CD4-positive, alpha-beta T cell treated with Interleukin-17A for 4 hours (primary cell): ENCODE results near the gene VAV1.
"Not testable (repeated sequence)": the region's sequence is repeated elsewhere in the genome, so short reads cannot be mapped to it uniquely, and the experiment has no call there.

Experiments
- DNase-seq: peaks from one replicate; pipeline ENCODE4 v3.0.0-alpha.2; 2020; ENCODE audit warnings: mixed read lengths

Gene VAV1

DNA sequence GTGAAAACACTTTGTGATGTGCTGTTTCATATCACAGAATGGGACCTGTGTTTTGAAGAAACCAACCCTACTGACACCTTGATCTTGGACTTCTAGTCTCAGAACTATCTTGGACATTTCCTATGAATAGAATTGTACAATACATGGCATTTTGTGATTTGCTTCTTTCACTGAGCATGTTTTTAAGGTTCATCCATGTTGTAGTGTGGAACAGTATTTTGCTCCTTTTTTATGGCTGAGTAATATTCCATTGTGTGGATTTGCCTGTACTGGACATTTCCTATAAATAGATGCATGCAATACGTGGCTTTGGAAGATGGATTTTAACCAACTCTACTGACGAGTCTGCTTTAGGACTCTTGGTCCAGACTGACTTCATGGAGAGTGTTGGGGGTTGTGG is 46.8 kb downstream of the VAV1 start:
- no peak for DNase-seq

DNA sequence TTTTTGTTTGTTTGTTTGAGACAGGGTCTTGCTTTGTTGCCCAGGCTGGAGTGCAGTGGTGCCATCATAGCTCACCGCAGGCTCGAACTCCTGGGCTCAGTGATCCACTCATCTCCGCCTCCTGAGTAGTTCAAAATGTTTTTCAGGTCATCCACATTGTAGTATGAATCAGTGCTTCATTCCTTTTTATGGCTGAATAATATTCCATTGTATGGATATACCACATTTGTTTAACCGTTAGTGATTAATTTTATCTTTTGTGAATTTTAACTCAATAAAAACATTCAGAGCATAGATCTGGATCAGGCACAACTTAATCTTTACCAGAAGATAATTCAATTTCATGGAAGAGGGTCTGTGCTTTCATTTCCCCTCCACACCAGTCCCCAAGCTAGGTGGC is 47.7 kb downstream of the VAV1 start:
- DNase-seq: no peak

DNA sequence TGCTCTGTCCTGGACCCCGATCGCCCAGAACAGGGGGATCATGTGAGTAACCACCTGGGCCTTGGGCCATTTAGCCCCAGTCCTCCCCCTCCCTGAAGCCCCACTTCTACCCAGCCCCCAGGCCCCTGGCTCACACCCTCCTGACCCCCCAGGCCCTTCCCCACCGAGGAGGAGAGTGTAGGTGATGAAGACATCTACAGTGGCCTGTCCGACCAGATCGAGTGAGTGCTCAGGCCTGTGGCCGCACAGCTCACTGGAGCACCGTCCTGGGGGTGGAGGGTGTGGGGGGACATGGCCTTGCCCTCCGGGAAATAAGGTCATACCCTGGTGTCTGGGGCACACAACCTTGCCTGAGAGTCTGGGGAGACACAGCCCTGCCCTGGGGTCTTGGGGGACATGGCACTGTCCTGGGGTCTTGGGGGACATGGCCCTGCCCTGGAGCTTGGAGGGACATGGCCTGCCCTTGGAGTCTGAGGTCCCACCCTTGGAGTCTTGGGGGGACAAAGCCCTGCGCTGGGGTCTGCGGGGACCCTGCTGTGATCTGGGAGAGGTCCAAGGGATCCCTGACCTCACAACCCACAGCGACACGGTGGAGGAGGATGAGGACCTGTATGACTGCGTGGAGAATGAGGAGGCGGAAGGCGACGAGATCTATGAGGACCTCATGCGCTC is 49.3 kb downstream of the VAV1 start:
- DNase-seq: no peak

DNA sequence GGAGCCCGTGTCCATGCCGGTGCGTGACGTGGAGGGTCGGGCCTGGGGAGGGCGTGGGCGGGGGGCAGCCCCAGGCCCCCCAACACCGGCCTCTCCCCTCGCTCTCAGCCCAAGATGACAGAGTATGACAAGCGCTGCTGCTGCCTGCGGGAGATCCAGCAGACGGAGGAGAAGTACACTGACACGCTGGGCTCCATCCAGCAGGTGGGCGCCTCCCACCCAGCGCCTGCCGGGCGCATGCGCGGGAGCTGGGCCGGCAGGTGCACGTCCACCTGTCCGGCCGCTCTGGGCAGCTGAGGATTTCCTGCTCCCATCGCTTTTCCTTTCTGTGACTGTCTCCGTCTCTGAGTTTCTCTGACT is 49.8 kb downstream of the VAV1 start:
- DNase-seq: no peak

DNA sequence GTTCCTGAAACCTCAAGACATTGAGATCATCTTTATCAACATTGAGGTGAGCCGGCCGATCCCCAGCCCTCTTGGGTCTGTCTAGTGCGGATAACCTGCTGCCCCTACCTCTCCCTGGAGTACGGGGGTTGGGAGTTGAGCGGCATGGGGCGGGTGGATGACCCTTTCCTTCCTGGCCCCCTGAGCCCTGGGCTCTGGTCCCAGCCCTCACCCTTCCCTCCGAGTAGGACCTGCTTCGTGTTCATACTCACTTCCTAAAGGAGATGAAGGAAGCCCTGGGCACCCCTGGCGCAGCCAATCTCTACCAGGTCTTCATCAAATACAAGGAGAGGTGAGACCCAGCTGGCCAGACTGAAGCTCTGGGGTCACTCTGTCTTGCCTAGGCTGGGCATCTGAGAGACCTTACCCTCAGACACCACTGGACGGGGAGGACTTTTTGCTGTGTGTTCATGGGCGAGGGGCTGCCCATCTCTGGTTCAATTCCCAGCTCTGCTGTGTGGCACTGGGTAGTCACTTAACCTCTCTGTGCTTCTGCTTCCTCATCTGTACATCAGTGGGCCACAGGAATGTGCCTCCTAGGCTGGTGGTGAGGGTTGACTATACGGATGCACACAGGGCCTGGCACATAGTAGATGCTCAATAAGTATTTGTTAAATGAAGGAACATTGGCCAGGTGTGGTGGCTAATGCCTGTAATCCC is 52.7 kb downstream of the VAV1 start:
- DNase-seq: no peak

DNA sequence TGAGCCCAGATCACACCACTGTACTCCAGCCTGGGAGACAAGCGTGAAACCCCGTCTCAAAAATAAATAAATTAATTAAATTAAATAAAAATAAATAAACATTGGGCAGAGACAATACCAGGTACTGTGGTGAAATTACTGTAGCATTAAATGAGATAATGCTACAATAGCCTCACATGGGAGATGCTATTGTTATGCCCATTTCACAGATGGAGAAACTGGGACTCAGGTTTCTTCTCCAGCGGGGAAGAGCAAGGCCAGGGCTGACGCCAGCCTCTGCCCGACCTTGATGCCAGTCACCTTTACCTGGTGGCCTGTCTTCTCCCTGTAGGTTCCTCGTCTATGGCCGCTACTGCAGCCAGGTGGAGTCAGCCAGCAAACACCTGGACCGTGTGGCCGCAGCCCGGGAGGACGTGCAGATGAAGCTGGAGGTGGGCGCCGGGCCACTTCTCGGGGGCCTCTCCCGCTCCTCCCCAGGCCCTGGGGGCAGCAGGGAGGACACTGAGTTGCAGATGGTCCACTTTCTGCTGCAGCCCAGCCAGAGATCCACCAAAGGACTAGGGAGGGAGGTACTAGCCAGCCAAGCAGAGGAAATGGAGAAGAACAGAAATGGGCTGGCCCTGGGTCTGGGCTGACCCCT is 53.9 kb downstream of the VAV1 start:
- DNase-seq: no peak

DNA sequence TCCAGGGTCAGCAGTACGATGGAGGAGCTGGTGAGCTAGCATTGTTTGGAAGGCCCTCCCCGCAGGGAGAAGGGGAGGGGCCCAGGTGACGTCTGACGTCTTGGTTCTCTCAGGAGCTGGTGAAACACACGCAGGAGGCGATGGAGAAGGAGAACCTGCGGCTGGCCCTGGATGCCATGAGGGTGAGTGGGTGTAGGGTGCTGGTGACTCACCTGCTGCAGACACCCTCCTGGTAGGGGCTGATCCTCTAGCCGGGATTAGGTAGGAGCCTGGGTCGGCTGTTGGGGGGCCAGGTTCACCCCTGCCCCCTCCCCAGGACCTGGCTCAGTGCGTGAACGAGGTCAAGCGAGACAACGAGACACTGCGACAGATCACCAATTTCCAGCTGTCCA is 55.8 kb downstream of the VAV1 start:
- no peak for DNase-seq

- no peak for DNase-seq
These were observed 56.5 kb downstream of the VAV1 start for GRCh38 chr19:6828698-6829633.

GRCh38 chr19:6829829-6830228 is 57.3 kb downstream of the VAV1 start:
- DNase-seq: not testable (repeated sequence)

- DNase-seq: not testable (repeated sequence)
These were observed 58.6 kb downstream of the VAV1 start for GRCh38 chr19:6831084-6831483.

DNA sequence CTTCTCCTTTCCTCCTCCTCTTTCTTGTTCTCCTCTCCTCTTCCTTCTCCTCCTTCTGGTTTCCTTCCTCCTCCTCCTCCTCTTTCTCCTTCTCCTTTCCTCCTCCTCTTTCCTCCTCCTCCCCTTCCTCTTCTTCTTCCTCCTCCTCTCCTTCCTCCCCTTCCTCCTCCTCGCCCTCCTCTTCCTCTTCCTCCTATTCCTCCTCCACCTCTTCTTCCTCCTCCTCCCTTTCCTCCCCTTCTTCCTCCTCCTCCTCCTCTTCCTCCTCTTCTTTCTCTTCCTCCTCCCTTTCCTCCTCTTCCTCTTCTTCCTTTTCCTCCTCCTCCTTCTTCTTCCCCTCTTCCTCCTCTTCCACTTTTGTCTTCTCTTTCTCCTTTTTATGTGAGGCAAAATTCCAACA is 59.9 kb downstream of the VAV1 start:
- DNase-seq: no peak

GRCh38 chr19:6833166-6833790 is 60.8 kb downstream of the VAV1 start:
- no peak for DNase-seq

GRCh38 chr19:6834433-6834832 is 61.9 kb downstream of the VAV1 start:
- DNase-seq: no peak

DNA sequence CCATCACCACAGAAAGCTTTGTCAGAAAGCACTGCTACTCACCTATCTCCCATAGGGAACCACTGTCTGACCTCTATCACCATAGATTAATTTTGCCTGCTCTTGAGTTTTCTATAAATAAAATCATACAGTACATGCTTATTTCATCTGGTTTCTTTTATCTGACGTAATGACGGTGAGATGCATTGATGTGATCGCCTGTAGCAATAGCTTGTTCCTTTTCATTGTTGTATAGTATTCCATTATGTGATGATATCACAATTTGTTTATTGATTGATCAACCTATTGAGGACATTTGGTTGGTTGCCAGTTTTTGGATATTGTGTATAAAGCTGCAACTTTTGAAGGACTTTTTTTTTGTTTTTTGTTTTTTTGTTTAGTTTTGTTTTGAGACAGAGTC is 63.0 kb downstream of the VAV1 start:
- DNase-seq: no peak

DNA sequence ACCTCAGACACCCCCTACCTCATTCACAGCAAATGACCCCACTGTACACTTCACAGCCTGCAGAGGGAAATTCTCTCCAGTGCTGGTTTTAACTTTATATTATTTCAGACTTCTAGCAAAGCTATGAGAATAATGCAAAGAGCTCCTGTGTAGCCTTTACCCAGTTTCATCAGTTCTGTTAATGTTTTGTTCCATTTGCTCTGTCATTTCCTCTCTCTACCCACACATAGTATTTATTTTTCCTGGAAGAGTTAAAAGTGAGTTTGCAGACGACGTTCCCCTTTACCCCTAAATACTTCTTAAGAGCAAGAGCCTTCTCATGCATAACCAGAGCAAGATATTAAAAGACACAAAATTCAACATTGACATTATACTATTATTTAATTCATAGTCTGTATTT is 65.0 kb downstream of the VAV1 start:
- DNase-seq: no peak

- no peak for DNase-seq
These were observed 65.7 kb downstream of the VAV1 start for GRCh38 chr19:6838062-6838655.

DNA sequence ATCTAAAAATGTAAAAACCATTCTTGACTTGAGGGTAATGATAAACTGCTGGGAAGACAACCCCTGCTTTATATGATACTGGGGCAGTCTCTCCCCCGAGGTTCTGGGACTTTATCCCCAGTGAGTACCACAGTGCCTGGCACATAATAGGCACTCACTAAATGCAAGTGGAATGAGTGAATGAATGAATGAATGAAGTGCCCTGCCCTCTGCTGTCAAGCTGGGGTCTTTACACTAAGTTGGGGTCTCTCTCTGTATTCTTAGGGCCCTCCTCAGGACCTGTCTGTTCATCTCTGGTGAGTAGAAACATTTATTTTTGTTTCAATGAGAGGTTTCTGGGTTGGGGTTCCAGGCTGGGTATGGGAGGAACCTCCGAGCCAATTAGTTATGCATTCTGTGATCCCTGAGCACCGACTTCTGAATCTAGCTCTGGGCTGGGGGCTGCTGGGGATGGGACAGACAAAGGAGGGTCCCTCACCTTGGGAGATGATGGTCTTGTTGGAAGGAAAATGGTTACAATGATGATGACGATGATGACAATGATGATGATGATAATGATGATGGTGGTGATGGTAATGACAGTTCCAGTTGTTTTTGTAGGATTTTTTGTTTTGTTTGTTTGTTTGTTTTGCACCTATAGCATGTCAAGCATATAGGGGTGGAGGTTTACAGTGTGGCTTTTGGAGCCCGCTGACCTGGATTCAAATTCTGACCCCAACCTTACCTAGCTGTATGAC is 70.5 kb downstream of the VAV1 start:
- no peak for DNase-seq

DNA sequence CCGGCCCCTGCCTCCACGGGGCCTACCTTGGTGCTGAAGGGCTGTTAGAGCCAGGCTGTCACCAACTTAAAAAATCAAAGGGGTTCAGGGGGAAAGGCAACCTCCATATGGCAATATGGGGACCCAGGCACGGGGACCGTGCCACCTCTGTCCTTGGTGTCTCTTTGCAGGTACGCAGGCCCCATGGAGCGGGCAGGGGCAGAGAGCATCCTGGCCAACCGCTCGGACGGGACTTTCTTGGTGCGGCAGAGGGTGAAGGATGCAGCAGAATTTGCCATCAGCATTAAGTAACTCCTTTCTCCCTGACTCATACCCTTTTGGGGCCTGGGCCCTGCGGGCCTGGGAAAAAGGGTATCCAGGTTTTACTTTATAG is 75.3 kb downstream of the VAV1 start:
- DNase-seq: no peak

GRCh38 chr19:6848986-6849385 is 76.5 kb downstream of the VAV1 start:
- DNase-seq: no peak

DNA sequence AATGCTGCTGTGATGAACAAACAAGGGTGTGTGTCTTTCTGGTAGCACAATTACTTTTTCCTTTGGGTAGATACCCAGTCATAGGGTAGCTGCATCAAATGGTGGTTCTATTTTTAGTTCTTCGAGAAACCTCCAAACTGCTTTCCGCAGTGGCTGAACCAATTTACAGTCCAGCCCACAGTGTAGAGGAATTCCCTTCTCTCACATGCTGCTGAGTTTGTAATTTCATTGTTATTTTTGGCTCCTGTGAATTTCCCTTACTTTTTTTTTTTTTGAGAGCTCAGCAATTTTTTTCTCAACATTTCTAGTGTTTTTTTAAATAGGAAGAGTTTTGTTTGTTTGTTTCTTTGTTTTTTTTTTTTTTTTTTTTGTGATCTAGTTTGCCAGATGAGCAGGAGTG is 77.4 kb downstream of the VAV1 start:
- no peak for DNase-seq

GRCh38 chr19:6851359-6851758 is 78.9 kb downstream of the VAV1 start:
- no peak for DNase-seq

- DNase-seq: no peak
These were observed 79.5 kb downstream of the VAV1 start for GRCh38 chr19:6852001-6852400.
